GM12878 (cell line): ENCODE results near the gene DCAF4. TPM values are rescaled to one million over a fixed set of nuclear protein-coding genes. Genes with fewer than 3 reads are reported as not detected.

ENCODE experiments used
- ATAC-seq: fragments of 200-7000 bp; cut with Tn5 transposase; 3 replicates; pipeline ENCODE4 v1.9.1; 2020; ENCODE audit warnings: mild to moderate bottlenecking, moderate library complexity
- BruUV-seq: library from RNA; stranded (reverse); fragments of 400-500 nt; replicated peaks from 2 replicates; lab custom pipeline; 2021; lab: Mats Ljungman, UMichigan
- CTCF ChIA-PET: fragments of 300-600 bp; sonication (Branson Sonifier 250); formaldehyde crosslinking; extraction: SDS; loops from one replicate; lab custom pipeline; 2021; ENCODE audit warnings: inconsistent platforms; lab: Yijun Ruan, JAX
- POLR2A ChIA-PET: fragments of 350-600 bp; formaldehyde crosslinking; extraction: SDS; loops from one replicate; lab custom pipeline; 2021; ENCODE audit warnings: inconsistent platforms; lab: Charles Lee
- RAD21 ChIA-PET: fragments of 300-600 bp; sonication (Branson Sonifier 250); formaldehyde crosslinking; loops from one replicate; lab custom pipeline; 2023; ENCODE audit warnings: antibody characterized with exemption; ENCODE audit not compliant: unreplicated experiment; lab: Charles Lee
- SMC1A ChIA-PET: fragments of 300-600 bp; sonication (Branson Sonifier 250); formaldehyde crosslinking; loops from one replicate; lab custom pipeline; 2023; ENCODE audit not compliant: unreplicated experiment, uncharacterized antibody; lab: Charles Lee
- DNase-seq: peaks from one replicate; pipeline ENCODE4 v3.0.0-alpha.2; 2011; ENCODE audit warnings: low read depth, low spot score
- FAIRE-seq: peaks from 3 replicates; lab custom pipeline; 2011; peaks lifted over from hg19 to GRCh38; lab: Jason Lieb, UNC
- H2AFZ ChIP-seq: 2 replicates; pipeline ENCODE4 v1.6.0; 2011; ENCODE audit warnings: low read depth, low read length, control low read depth; ENCODE audit not compliant: control insufficient read depth
- H3K27ac ChIP-seq: 2 replicates; pipeline ENCODE4 v1.5.1; 2011; ENCODE audit warnings: control low read depth; ENCODE audit not compliant: control insufficient read depth, insufficient read depth
- H3K27me3 ChIP-seq, 2 experiments: replicated peaks in 1 of 2; 2 replicates each; pipeline versions ENCODE4 v1.6.0 to v1.6.1; 2011; ENCODE audit warnings: low read length in 1 of 2; ENCODE audit not compliant: control insufficient read depth in 2 of 2, insufficient read depth in 2 of 2
- H3K36me3 ChIP-seq, 2 experiments: 2 replicates each; pipeline ENCODE4 v1.5.1; 2011; ENCODE audit warnings: low read length in 1 of 2; ENCODE audit not compliant: control insufficient read depth in 2 of 2, insufficient read depth in 2 of 2
- H3K4me1 ChIP-seq: 2 replicates; pipeline ENCODE4 v1.6.1; 2011; ENCODE audit warnings: mild to moderate bottlenecking, low read length, moderate library complexity, mixed read lengths; ENCODE audit not compliant: control insufficient read depth, insufficient read depth
- H3K4me2 ChIP-seq: 2 replicates; pipeline ENCODE4 v1.6.0; 2011; ENCODE audit warnings: control low read depth; ENCODE audit not compliant: control insufficient read depth, insufficient read depth
- H3K4me3 ChIP-seq: fragments of 200-600 bp; sonication (generic); 2 replicates; pipeline ENCODE4 v1.5.1; 2016
- H3K79me2 ChIP-seq: 2 replicates; pipeline ENCODE4 v1.6.0; 2011; ENCODE audit warnings: low read length; ENCODE audit not compliant: control insufficient read depth, insufficient read depth
- H3K9ac ChIP-seq: 2 replicates; pipeline ENCODE4 v1.8.0; 2011; ENCODE audit warnings: low read length, control low read depth, mixed read lengths; ENCODE audit not compliant: control insufficient read depth, insufficient read depth
- H3K9me3 ChIP-seq: replicated peaks from 3 replicates; pipeline ENCODE4 v1.5.1; 2011; ENCODE audit warnings: mild to moderate bottlenecking, low read length; ENCODE audit not compliant: control insufficient read depth, insufficient read depth
- H4K20me1 ChIP-seq: 2 replicates; pipeline ENCODE4 v1.6.0; 2011; ENCODE audit not compliant: control insufficient read depth, insufficient read depth
- ASH2L ChIP-seq: fragments of 300-600, 200-600 bp; sonication (generic); IDR thresholded peaks from 2 replicates; pipeline ENCODE4 v1.6.1; 2017; ENCODE audit warnings: low read depth, mild to moderate bottlenecking, borderline replicate concordance
- BHLHE40 ChIP-seq, 2 experiments: fragments of 450-650 bp in 1 of 2; IDR thresholded peaks; 2 replicates each; pipeline ENCODE4 v1.6.1; 2011 to 2017; ENCODE audit warnings: low read depth in 2 of 2, borderline replicate concordance in 1 of 2, improper control_type of control experiment in 1 of 2, low read length in 1 of 2, mild to moderate bottlenecking in 1 of 2
- CHD1 ChIP-seq: IDR thresholded peaks from 2 replicates; pipeline ENCODE4 v1.6.1; 2012; ENCODE audit warnings: low read depth, low read length, improper control_type of control experiment
- CHD2 ChIP-seq: IDR thresholded peaks from 2 replicates; pipeline ENCODE4 v1.6.1; 2011; ENCODE audit warnings: low read depth, low read length, improper control_type of control experiment, borderline replicate concordance
- CHD4 ChIP-seq: fragments of 200-600 bp; sonication (generic); IDR thresholded peaks from 2 replicates; pipeline ENCODE4 v1.6.1; 2016; ENCODE audit warnings: mild to moderate bottlenecking
- GABPA ChIP-seq: IDR thresholded peaks from 2 replicates; pipeline ENCODE4 v1.6.1; 2014; ENCODE audit warnings: antibody characterized with exemption, low read depth, mild to moderate bottlenecking, inconsistent platforms
- HDAC6 ChIP-seq: fragments of 200-600 bp; sonication (generic); IDR thresholded peaks from one replicate; pipeline ENCODE4 v1.8.0; 2017; ENCODE audit warnings: antibody characterized with exemption; ENCODE audit not compliant: unreplicated experiment
- HDGF ChIP-seq: fragments of 450-650 bp; IDR thresholded peaks from 2 replicates; pipeline ENCODE4 v1.6.1; 2016; ENCODE audit warnings: antibody characterized with exemption
- MYC ChIP-seq: IDR thresholded peaks from 2 replicates; pipeline ENCODE4 v1.6.1; 2011; ENCODE audit warnings: mild to moderate bottlenecking, low read length, moderate library complexity, inconsistent platforms; ENCODE audit not compliant: insufficient read depth, insufficient replicate concordance, insufficient read length, severe bottlenecking
- PAX5 ChIP-seq: IDR thresholded peaks from 2 replicates; pipeline ENCODE4 v1.6.1; 2011; ENCODE audit warnings: low read depth, low read length, borderline replicate concordance
- PML ChIP-seq: IDR thresholded peaks from 2 replicates; pipeline ENCODE4 v1.6.1; 2012; ENCODE audit warnings: low read length, inconsistent platforms
- SIX5 ChIP-seq: IDR thresholded peaks from 2 replicates; pipeline ENCODE4 v1.6.1; 2011; ENCODE audit warnings: mild to moderate bottlenecking, low read depth, low read length, moderate library complexity; ENCODE audit not compliant: severe bottlenecking
- SMC3 ChIP-seq: IDR thresholded peaks from 2 replicates; pipeline ENCODE4 v1.6.1; 2011; ENCODE audit warnings: low read length, improper control_type of control experiment, borderline replicate concordance
- TCF7 ChIP-seq: IDR thresholded peaks from 2 replicates; pipeline ENCODE4 v1.6.1; 2014; ENCODE audit warnings: antibody characterized with exemption, borderline replicate concordance
- ZNF622 ChIP-seq: fragments of 450-650 bp; IDR thresholded peaks from 2 replicates; pipeline ENCODE4 v1.6.1; 2017; ENCODE audit warnings: mild to moderate bottlenecking, inconsistent platforms
- ZSCAN29 ChIP-seq: fragments of 450-650 bp; IDR thresholded peaks from 2 replicates; pipeline ENCODE4 v1.6.1; 2017; ENCODE audit warnings: mild to moderate bottlenecking, moderate library complexity
- WGBS: methylation state at CpG from one replicate; pipeline ENCODE4 v1.1.6; 2016; ENCODE audit warnings: low lambda C conversion rate; ENCODE audit not compliant: insufficient replicate concordance, insufficient coverage; ENCODE audit errors: missing lambda C conversion rate; 5-methylcytosine and 5-hydroxymethylcytosine counted together
- in situ Hi-C: fragments of 300-500 bp; cut with MboI; formaldehyde crosslinking; loops from 9 replicates; pipeline ENCODE4 v1.14.3; 2018; ENCODE audit warnings: mixed read lengths
- intact Hi-C: fragments of 100-400 bp; cut with micrococcal nuclease; formaldehyde crosslinking; loops from one replicate; pipeline ENCODE4 v1.14.2; 2022; ENCODE audit not compliant: unreplicated experiment
- polyA plus RNA-seq, 11 experiments: library from polyadenylated mRNA; depleted of rRNA in 4 of 11; unstranded in 6 of 11; stranded (reverse) in 5 of 11; fragments of >200 nt; fragmentation: Nextera tagmentation in 4 of 11; fragmentation: Illumina TruSeq in 1 of 11; extraction: Ambion mirVana in 4 of 11; extraction: Trizol in 1 of 11; gene quantifications; 1 replicate in 1 of 11; 2 replicates in 10 of 11; pipeline versions ENCODE4 v1.2.1 to v1.2.3, GENCODE V29; 2011 to 2016; ENCODE audit warnings: inconsistent platforms in 2 of 11, missing spikeins in 2 of 11, low read depth in 1 of 11
- total RNA-seq, 4 experiments: library from RNA; depleted of rRNA in 3 of 4; stranded (reverse); fragments of >200 nt in 3 of 4; fragmentation: Illumina TruSeq in 1 of 4; extraction: Trizol in 1 of 4; gene quantifications; 2 replicates each; pipeline versions ENCODE4 v1.2.1 to v1.2.3, GENCODE V29; 2013 to 2021
- TF ChIP-seq, protein P1 (sequence below): fragments of 450-650 bp; formaldehyde crosslinking; IDR thresholded peaks from 2 replicates; pipeline ENCODE4 v1.4.0; 2020; ENCODE audit warnings: mild to moderate bottlenecking, moderate library complexity

The DCAF4 gene
- total and polyA plus RNA-seq, 10 of the 15 experiments (the other 5 are each of a cell fraction or from before 2014, with no cell fraction given), result 2.6 to 51.1 (median 21.0) TPM

DNA sequence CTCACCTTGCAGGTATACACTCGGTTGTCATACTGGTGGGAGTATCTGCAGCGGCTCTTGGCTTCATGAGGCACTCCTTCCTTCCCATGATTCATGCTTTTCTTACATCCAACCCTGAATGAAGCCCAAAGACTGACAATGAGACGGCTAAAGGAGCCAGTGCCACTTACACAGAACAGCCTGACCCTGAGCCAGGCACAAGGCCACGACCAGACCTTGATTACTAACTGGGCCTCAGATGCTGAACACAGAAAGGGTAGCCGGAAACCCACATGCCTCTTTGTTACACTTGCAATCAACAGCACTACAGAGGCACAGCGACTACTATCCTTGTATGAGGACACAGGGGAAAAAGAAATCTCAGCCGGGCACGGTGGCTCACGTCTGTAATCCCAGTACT is 52.6 kb downstream of the DCAF4 start:
- intact Hi-C loops (no loop called here), in situ Hi-C loops (no loop called here)
- no peaks in the 10 kb centered on the region for H3K27me3 ChIP-seq
- no peaks in the 10 kb centered on the region for H3K4me1 ChIP-seq
- no peaks in the 10 kb centered on the region for H3K9me3 ChIP-seq
- no peak overlapping the region for H3K4me2 ChIP-seq
- no peak overlapping the region for H3K9ac ChIP-seq
- ATAC-seq (no peak), FAIRE-seq (no peak), DNase-seq (no peak)
- no peaks in the 10 kb centered on the region for H4K20me1 ChIP-seq
- ChIA-PET POLR2A (interaction anchor here (0.6 kb wide), 3 partner anchors 45 to 415 kb away, joined by 3 to 5 read pairs (median 4); partner anchors contain the start of gene PAPLN), RAD21 (interaction anchor here (0.6 kb wide), 2 partner anchors 85 to 264 kb away, joined by 3 to 4 read pairs; partner anchors contain the start of gene DPF3), SMC1A (interaction anchor here (0.8 to 1.5 kb wide), 2 partner anchors 13 to 34 kb away, joined by 3 to 4 read pairs; no protein-coding TSS in a partner anchor), CTCF (no interaction called here)
- TF ChIP-seq, protein P1, sequence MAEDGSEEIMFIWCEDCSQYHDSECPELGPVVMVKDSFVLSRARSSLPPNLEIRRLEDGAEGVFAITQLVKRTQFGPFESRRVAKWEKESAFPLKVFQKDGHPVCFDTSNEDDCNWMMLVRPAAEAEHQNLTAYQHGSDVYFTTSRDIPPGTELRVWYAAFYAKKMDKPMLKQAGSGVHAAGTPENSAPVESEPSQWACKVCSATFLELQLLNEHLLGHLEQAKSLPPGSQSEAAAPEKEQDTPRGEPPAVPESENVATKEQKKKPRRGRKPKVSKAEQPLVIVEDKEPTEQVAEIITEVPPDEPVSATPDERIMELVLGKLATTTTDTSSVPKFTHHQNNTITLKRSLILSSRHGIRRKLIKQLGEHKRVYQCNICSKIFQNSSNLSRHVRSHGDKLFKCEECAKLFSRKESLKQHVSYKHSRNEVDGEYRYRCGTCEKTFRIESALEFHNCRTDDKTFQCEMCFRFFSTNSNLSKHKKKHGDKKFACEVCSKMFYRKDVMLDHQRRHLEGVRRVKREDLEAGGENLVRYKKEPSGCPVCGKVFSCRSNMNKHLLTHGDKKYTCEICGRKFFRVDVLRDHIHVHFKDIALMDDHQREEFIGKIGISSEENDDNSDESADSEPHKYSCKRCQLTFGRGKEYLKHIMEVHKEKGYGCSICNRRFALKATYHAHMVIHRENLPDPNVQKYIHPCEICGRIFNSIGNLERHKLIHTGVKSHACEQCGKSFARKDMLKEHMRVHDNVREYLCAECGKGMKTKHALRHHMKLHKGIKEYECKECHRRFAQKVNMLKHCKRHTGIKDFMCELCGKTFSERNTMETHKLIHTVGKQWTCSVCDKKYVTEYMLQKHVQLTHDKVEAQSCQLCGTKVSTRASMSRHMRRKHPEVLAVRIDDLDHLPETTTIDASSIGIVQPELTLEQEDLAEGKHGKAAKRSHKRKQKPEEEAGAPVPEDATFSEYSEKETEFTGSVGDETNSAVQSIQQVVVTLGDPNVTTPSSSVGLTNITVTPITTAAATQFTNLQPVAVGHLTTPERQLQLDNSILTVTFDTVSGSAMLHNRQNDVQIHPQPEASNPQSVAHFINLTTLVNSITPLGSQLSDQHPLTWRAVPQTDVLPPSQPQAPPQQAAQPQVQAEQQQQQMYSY, result no peak
- no peak for TF ChIP-seq TCF7
- no peak for TF ChIP-seq ASH2L
- TF ChIP-seq PAX5, result no peak
- TF ChIP-seq SMC3, result no peak
- TF ChIP-seq HDGF, result no peak
- no peak for TF ChIP-seq PML
- TF ChIP-seq CHD1, result no peak
- TF ChIP-seq CHD2, result no peak
- TF ChIP-seq CHD4, result no peak
- no peak for TF ChIP-seq SIX5
- no peak for TF ChIP-seq HDAC6
- TF ChIP-seq BHLHE40 (IDR thresholded peaks at IDR 0.05; ENCODE audit: borderline replicate concordance in 1 of 2, low read depth in 2 of 2, low read length in 1 of 2), result no peak
- TF ChIP-seq MYC, result no peak
- TF ChIP-seq ZSCAN29, result no peak
- no peak for TF ChIP-seq ZNF622
- no peak for TF ChIP-seq GABPA
- H3K27ac ChIP-seq, result no peak overlapping the region
- H2AFZ ChIP-seq, result no peak overlapping the region
- no TSS peak for BruUV-seq
- no peak overlapping the region for H3K4me3 ChIP-seq
- H3K79me2 ChIP-seq, result no peaks in the 10 kb centered on the region
- H3K36me3 ChIP-seq, result peaks cover 6 to 17% of the 10 kb centered on the region in 2 experiments; a peak in 3 of 4 replicates
- WGBS, result 82% methylated on average over 9 of the region's 9 CpGs
